CD4-positive, CD25-positive, alpha-beta regulatory T cell (primary cell): ENCODE measurements around the gene NCLN. TPM values are rescaled to one million over a fixed set of nuclear protein-coding genes. Genes with fewer than 3 reads are reported as not detected.
A peak's percentile ranks its signal among the peaks of the same experiment; 100 is the strongest.
"Not testable (repeated sequence)": the region's sequence is repeated elsewhere in the genome, so short reads cannot be mapped to it uniquely, and the experiment has no call there.

ENCODE experiments used
- ATAC-seq, 2 donors: fragments of 150-1000 bp; cut with Tn5 transposase; one replicate each; pipeline ENCODE4 v1.10.0; 2021; ENCODE audit warnings: low read depth in 2 of 2, moderate number of reproducible peaks in 2 of 2, moderate library complexity in 1 of 2
- DNase-seq, 3 donors: peaks; one replicate each; pipeline versions ENCODE4 v3.0.0 to v3.0.0-alpha.2; 2012 to 2022; ENCODE audit warnings: mixed read lengths in 1 of 3
- H3K27ac ChIP-seq: one replicate; pipeline ENCODE4 v1.7.0; 2013; ENCODE audit warnings: mild to moderate bottlenecking, low read length; ENCODE audit not compliant: insufficient read depth, poor library complexity, severe bottlenecking
- H3K27me3 ChIP-seq: one replicate; pipeline ENCODE4 v1.7.0; 2013; ENCODE audit warnings: low read length; ENCODE audit not compliant: control insufficient read depth, insufficient read depth
- H3K36me3 ChIP-seq: one replicate; pipeline ENCODE4 v1.7.0; 2013; ENCODE audit warnings: mild to moderate bottlenecking, low read length, moderate library complexity; ENCODE audit not compliant: control insufficient read depth, insufficient read depth
- H3K4me1 ChIP-seq: 2 replicates; pipeline ENCODE4 v1.7.0; 2013; ENCODE audit warnings: mild to moderate bottlenecking, low read length; ENCODE audit not compliant: insufficient read depth, control insufficient read depth, poor library complexity, severe bottlenecking
- H3K4me3 ChIP-seq: one replicate; pipeline ENCODE4 v1.7.0; 2013; ENCODE audit warnings: low read depth, mild to moderate bottlenecking, low read length, moderate library complexity
- H3K9me3 ChIP-seq, 2 experiments: 1 replicate in 1 of 2; 2 replicates in 1 of 2; pipeline ENCODE4 v1.7.0; 2013; ENCODE audit warnings: low read length in 2 of 2, mild to moderate bottlenecking in 1 of 2, moderate library complexity in 1 of 2; ENCODE audit not compliant: control insufficient read depth in 2 of 2
- H3K27ac Mint-ChIP-seq, 3 donors: one replicate each; pipeline ENCODE4 v1.8.0; 2020 to 2022; ENCODE audit warnings: mild to moderate bottlenecking in 3 of 3, mixed read lengths in 3 of 3, moderate library complexity in 2 of 3
- H3K27me3 Mint-ChIP-seq: one replicate; pipeline ENCODE4 v1.8.0; 2022; ENCODE audit warnings: mild to moderate bottlenecking, mixed read lengths
- H3K36me3 Mint-ChIP-seq: one replicate; pipeline ENCODE4 v1.8.0; 2020; ENCODE audit warnings: mixed read lengths
- H3K4me1 Mint-ChIP-seq, 4 donors: one replicate each; pipeline ENCODE4 v1.8.0; 2020 to 2022; ENCODE audit warnings: mixed read lengths in 4 of 4, mild to moderate bottlenecking in 1 of 4
- H3K4me3 Mint-ChIP-seq, 4 donors: one replicate each; pipeline ENCODE4 v1.8.0; 2020 to 2022; ENCODE audit warnings: mild to moderate bottlenecking in 4 of 4, mixed read lengths in 4 of 4, moderate library complexity in 3 of 4
- H3K9me3 Mint-ChIP-seq, 7 donors: one replicate each; pipeline ENCODE4 v1.8.0; 2020 to 2022; ENCODE audit warnings: mixed read lengths in 7 of 7, mild to moderate bottlenecking in 3 of 7, moderate library complexity in 2 of 7
- polyA plus RNA-seq, 4 donors: library from polyadenylated mRNA; unstranded; fragments of 300-500 nt; fragmentation: Illumina TruSeq; gene quantifications; one replicate each; pipeline ENCODE4 v1.2.3, GENCODE V29; 2021
- total RNA-seq: library from RNA; stranded (reverse); gene quantifications from one replicate; pipeline ENCODE4 v1.2.3, GENCODE V29; 2022

NCLN gene
- total and polyA plus RNA-seq, 5 donors from 2014 or later: 13.3 to 48.0 (median 25.0) TPM

GRCh38 chr19:3188627-3189596 is 3.2 kb downstream of the NCLN start:
- peaks cover 52% of the 10 kb centered on the region for H3K4me1 ChIP-seq
- DNase-seq: no peak

GRCh38 chr19:3189702-3190469 is 4.2 kb downstream of the NCLN start:
- DNase-seq: no peak

More at GRCh38 chr19:3188627-3189596, 3.2 kb downstream of the NCLN start:
- Histone ChIP-seq H3K4me3 (no peak overlapping the region), H3K9me3 (no peaks in the 10 kb centered on the region), H3K27ac (no peak overlapping the region), H3K36me3 (peaks cover 6% of the 10 kb centered on the region), H3K27me3 (no peaks in the 10 kb centered on the region)
- peaks cover 0 to 53% (median 32%) of the 10 kb centered on the region in 4 donors for H3K4me1 Mint-ChIP-seq
- peaks cover 17% of the 10 kb centered on the region for H3K36me3 Mint-ChIP-seq
- no peaks in the 10 kb centered on the region for H3K27me3 Mint-ChIP-seq
- H3K4me3 Mint-ChIP-seq: peak overlapping the region; percentile 70 to 89 (median 81)
- H3K9me3 Mint-ChIP-seq: peaks cover 0 to 4% (median 0%) of the 10 kb centered on the region in 7 donors
- peak overlapping the region in 2 of 3 donors; percentile 79 to 86 for H3K27ac Mint-ChIP-seq
- ATAC-seq: no peak

GRCh38 chr19:3190470-3190770 is 4.7 kb downstream of the NCLN start:
- Histone ChIP-seq H3K27me3 (no peaks in the 10 kb centered on the region), H3K36me3 (no peaks in the 10 kb centered on the region), H3K27ac (no peak overlapping the region), H3K4me1 (peaks cover 38% of the 10 kb centered on the region), H3K4me3 (no peak overlapping the region), H3K9me3 (no peaks in the 10 kb centered on the region)
- peaks cover 15% of the 10 kb centered on the region for H3K36me3 Mint-ChIP-seq
- DNase-seq (no peak), ATAC-seq (no peak)
- H3K4me3 Mint-ChIP-seq: no peak overlapping the region
- H3K4me1 Mint-ChIP-seq: peaks cover 0 to 38% (median 18%) of the 10 kb centered on the region in 4 donors
- no peak overlapping the region for H3K27ac Mint-ChIP-seq
- no peaks in the 10 kb centered on the region for H3K9me3 Mint-ChIP-seq
- no peaks in the 10 kb centered on the region for H3K27me3 Mint-ChIP-seq

More at GRCh38 chr19:3189702-3190469, 4.2 kb downstream of the NCLN start:
- Mint-ChIP-seq H3K27ac (no peak overlapping the region), H3K4me3 (no peak overlapping the region), H3K36me3 (peaks cover 20% of the 10 kb centered on the region), H3K4me1 (peaks cover 0 to 43% (median 23%) of the 10 kb centered on the region in 4 donors), H3K9me3 (no peaks in the 10 kb centered on the region), H3K27me3 (no peaks in the 10 kb centered on the region)
- H3K4me1 ChIP-seq: peaks cover 43% of the 10 kb centered on the region
- ATAC-seq: no peak
- H3K4me3 ChIP-seq: no peak overlapping the region
- H3K27ac ChIP-seq: no peak overlapping the region
- H3K27me3 ChIP-seq: no peaks in the 10 kb centered on the region
- H3K36me3 ChIP-seq: no peaks in the 10 kb centered on the region
- no peaks in the 10 kb centered on the region for H3K9me3 ChIP-seq

- ATAC-seq (no peak), DNase-seq (no peak)
- Mint-ChIP-seq H3K4me1 (peaks cover 0 to 36% (median 17%) of the 10 kb centered on the region in 4 donors), H3K27ac (no peak overlapping the region), H3K27me3 (no peaks in the 10 kb centered on the region), H3K4me3 (peak overlapping the region in 3 of 4 donors; percentile 22 to 50 (median 38)), H3K9me3 (no peaks in the 10 kb centered on the region), H3K36me3 (peaks cover 13% of the 10 kb centered on the region)
- no peaks in the 10 kb centered on the region for H3K36me3 ChIP-seq
- H3K4me3 ChIP-seq: no peak overlapping the region
- no peaks in the 10 kb centered on the region for H3K9me3 ChIP-seq
- H3K27ac ChIP-seq: no peak overlapping the region
- H3K27me3 ChIP-seq: no peaks in the 10 kb centered on the region
- peaks cover 37% of the 10 kb centered on the region for H3K4me1 ChIP-seq
Measured at GRCh38 chr19:3190921-3191805, 5.4 kb downstream of the NCLN start.

- ATAC-seq, H3K9me3 ChIP-seq: not testable (repeated sequence)
Measured at GRCh38 chr19:3191806-3192104, 6.0 kb downstream of the NCLN start.

GRCh38 chr19:3192228-3192635 is 6.5 kb downstream of the NCLN start:
- Histone ChIP-seq H3K9me3 (no peaks in the 10 kb centered on the region), H3K27me3 (no peaks in the 10 kb centered on the region), H3K4me1 (peaks cover 26% of the 10 kb centered on the region), H3K27ac (no peak overlapping the region), H3K36me3 (peaks cover 3% of the 10 kb centered on the region), H3K4me3 (no peak overlapping the region)
- H3K4me1 Mint-ChIP-seq: peaks cover 0 to 28% (median 11%) of the 10 kb centered on the region in 4 donors
- H3K36me3 Mint-ChIP-seq: peaks cover 13% of the 10 kb centered on the region
- peaks cover 0 to 2% (median 0%) of the 10 kb centered on the region in 7 donors for H3K9me3 Mint-ChIP-seq
- DNase-seq (no peak), ATAC-seq (no peak)
- H3K4me3 Mint-ChIP-seq: no peak overlapping the region
- H3K27ac Mint-ChIP-seq: no peak overlapping the region
- no peaks in the 10 kb centered on the region for H3K27me3 Mint-ChIP-seq

More at GRCh38 chr19:3191806-3192104, 6.0 kb downstream of the NCLN start:
- not testable (repeated sequence) for H3K27ac ChIP-seq, H3K4me3 ChIP-seq, H3K9me3 Mint-ChIP-seq, H3K27me3 ChIP-seq, DNase-seq, H3K27ac Mint-ChIP-seq, H3K27me3 Mint-ChIP-seq, H3K36me3 ChIP-seq
- Mint-ChIP-seq H3K4me3 (peak overlapping the region in 1 of 4 donors; percentile 38), H3K36me3 (peaks cover 13% of the 10 kb centered on the region), H3K4me1 (peaks cover 0 to 32% (median 15%) of the 10 kb centered on the region in 4 donors)
- peaks cover 31% of the 10 kb centered on the region for H3K4me1 ChIP-seq

GRCh38 chr19:3192684-3193083 is 7.0 kb downstream of the NCLN start:
- DNase-seq: no peak
- H3K9me3 ChIP-seq: no peaks in the 10 kb centered on the region
- peaks cover 21% of the 10 kb centered on the region for H3K4me1 ChIP-seq
- H3K4me3 Mint-ChIP-seq: no peak overlapping the region
- no peak for ATAC-seq
- no peak overlapping the region for H3K4me3 ChIP-seq
- peaks cover 0 to 23% (median 9%) of the 10 kb centered on the region in 4 donors for H3K4me1 Mint-ChIP-seq
- H3K27me3 ChIP-seq: no peaks in the 10 kb centered on the region
- H3K27ac Mint-ChIP-seq: no peak overlapping the region
- H3K27me3 Mint-ChIP-seq: no peaks in the 10 kb centered on the region
- H3K9me3 Mint-ChIP-seq: peaks cover 0 to 2% (median 0%) of the 10 kb centered on the region in 7 donors
- peaks cover 13% of the 10 kb centered on the region for H3K36me3 Mint-ChIP-seq
- peaks cover 3% of the 10 kb centered on the region for H3K36me3 ChIP-seq
- no peak overlapping the region for H3K27ac ChIP-seq
